ENCODE results near the gene SH2D3A. TPM values are rescaled to one million over a fixed set of nuclear protein-coding genes. Genes with fewer than 3 reads are reported as not detected.

SH2D3A gene
- total RNA-seq, 2 donors from 2014 or later: 10.7 to 16.4 TPM

GRCh38 chr19:6731822-6732221, 35.4 kb downstream of the SH2D3A start:
- Mint-ChIP-seq H3K27ac (no peak overlapping the region), H3K4me1 (peaks cover 16% of the 10 kb centered on the region), H3K27me3 (ENCODE audit: insufficient read depth) (no peaks in the 10 kb centered on the region), H3K36me3 (ENCODE audit: low read depth) (peaks cover 28% of the 10 kb centered on the region), H3K9me3 (peaks cover 8% of the 10 kb centered on the region), H3K4me3 (no peak overlapping the region)
- peaks cover 14% of the 10 kb centered on the region for H3K36me3 ChIP-seq (ENCODE audit: control insufficient read depth, insufficient read depth, low read length)
- no peak for DNase-seq
- H3K4me3 ChIP-seq (ENCODE audit: low read length): no peak overlapping the region
- H3K9ac ChIP-seq (ENCODE audit: extremely low read depth, low read length, poor library complexity, severe bottlenecking): no peak overlapping the region
- no peaks in the 10 kb centered on the region for H3K4me1 ChIP-seq (ENCODE audit: control insufficient read depth, insufficient read depth, low read length)
- TF ChIP-seq CTCF (conservative IDR thresholded peaks at IDR 0.05): no peak
- no peaks in the 10 kb centered on the region for H3K27me3 ChIP-seq (ENCODE audit: control insufficient read depth, insufficient read depth, low read length, poor library complexity, severe bottlenecking)
- H3K27ac ChIP-seq (ENCODE audit: low read depth, low read length): no peak overlapping the region
- 92 to 97% methylated on average over 16 to 22 of the region's 22 CpGs for WGBS, 2 experiments (ENCODE audit: insufficient coverage in 1 of 2, insufficient read length in 1 of 2)
- H3K9me3 ChIP-seq (ENCODE audit: control insufficient read depth, low read length): no peaks in the 10 kb centered on the region

- no peak for TF ChIP-seq CTCF (conservative IDR thresholded peaks at IDR 0.05)
- no peak for DNase-seq
- peaks cover 8% of the 10 kb centered on the region for H3K9me3 Mint-ChIP-seq
These were observed 36.1 kb downstream of the SH2D3A start for GRCh38 chr19:6730941-6731670.

DNA sequence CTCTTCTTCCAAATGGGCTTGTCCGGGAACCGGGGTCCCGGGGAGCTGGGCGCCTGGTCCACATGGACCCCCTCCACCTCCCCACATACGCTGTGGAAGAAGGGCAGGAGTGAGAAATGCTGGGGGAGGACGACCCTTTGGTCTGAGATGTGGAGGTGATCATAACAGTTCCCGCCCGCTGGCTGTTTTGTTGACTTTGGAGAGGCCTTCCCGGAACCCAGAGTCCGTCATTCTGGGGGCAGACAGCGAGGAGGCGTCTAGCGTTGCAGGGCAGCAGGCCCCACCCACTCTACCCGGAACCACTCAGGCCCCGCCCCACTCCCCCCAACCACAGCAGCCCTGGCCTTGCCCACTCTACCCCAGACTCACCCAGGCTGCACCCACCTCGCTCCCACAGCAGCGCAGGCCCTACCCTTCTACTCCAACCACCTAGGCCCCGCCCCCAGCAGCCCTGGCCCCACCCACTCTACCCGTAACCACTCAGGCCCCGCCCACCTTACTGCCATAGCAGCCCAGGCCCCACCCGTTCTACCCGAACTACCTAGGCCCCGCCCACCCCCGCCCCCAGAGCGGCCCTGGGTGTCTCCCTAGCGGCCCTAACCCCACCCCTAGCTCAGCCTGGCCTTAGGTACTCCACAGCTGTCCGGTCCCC, 37.0 kb downstream of the SH2D3A start:
- Mint-ChIP-seq H3K36me3 (ENCODE audit: low read depth) (peaks cover 28% of the 10 kb centered on the region), H3K4me1 (peaks cover 6% of the 10 kb centered on the region), H3K9me3 (peaks cover 8% of the 10 kb centered on the region), H3K27me3 (ENCODE audit: insufficient read depth) (no peaks in the 10 kb centered on the region), H3K27ac (no peak overlapping the region), H3K4me3 (no peak overlapping the region)
- H3K27ac ChIP-seq (ENCODE audit: low read depth, low read length): no peak overlapping the region
- H3K9me3 ChIP-seq (ENCODE audit: control insufficient read depth, low read length): no peaks in the 10 kb centered on the region
- H3K4me1 ChIP-seq (ENCODE audit: control insufficient read depth, insufficient read depth, low read length): no peaks in the 10 kb centered on the region
- no peak for TF ChIP-seq CTCF (conservative IDR thresholded peaks at IDR 0.05)
- peaks cover 14% of the 10 kb centered on the region for H3K36me3 ChIP-seq (ENCODE audit: control insufficient read depth, insufficient read depth, low read length)
- WGBS, 2 experiments (ENCODE audit: insufficient coverage in 1 of 2, insufficient read length in 1 of 2): 91 to 100% methylated on average over 3 to 19 of the region's 27 CpGs
- H3K4me3 ChIP-seq (ENCODE audit: low read length): no peak overlapping the region
- H3K9ac ChIP-seq (ENCODE audit: extremely low read depth, low read length, poor library complexity, severe bottlenecking): no peak overlapping the region
- DNase-seq: peak; percentile 99
- H3K27me3 ChIP-seq (ENCODE audit: control insufficient read depth, insufficient read depth, low read length, poor library complexity, severe bottlenecking): no peaks in the 10 kb centered on the region

More at GRCh38 chr19:6730941-6731670, 36.1 kb downstream of the SH2D3A start:
- WGBS, 2 experiments (ENCODE audit: insufficient coverage in 1 of 2, insufficient read length in 1 of 2): 96 to 99% methylated on average over 19 to 30 of the region's 30 CpGs
- Histone ChIP-seq H3K4me1 (ENCODE audit: control insufficient read depth, insufficient read depth, low read length) (no peaks in the 10 kb centered on the region), H3K9ac (ENCODE audit: extremely low read depth, low read length, poor library complexity, severe bottlenecking) (no peak overlapping the region), H3K27ac (ENCODE audit: low read depth, low read length) (no peak overlapping the region), H3K27me3 (ENCODE audit: control insufficient read depth, insufficient read depth, low read length, poor library complexity, severe bottlenecking) (no peaks in the 10 kb centered on the region), H3K9me3 (ENCODE audit: control insufficient read depth, low read length) (no peaks in the 10 kb centered on the region), H3K4me3 (ENCODE audit: low read length) (no peak overlapping the region), H3K36me3 (ENCODE audit: control insufficient read depth, insufficient read depth, low read length) (peaks cover 14% of the 10 kb centered on the region)
- Mint-ChIP-seq H3K27me3 (ENCODE audit: insufficient read depth) (no peaks in the 10 kb centered on the region), H3K4me3 (no peak overlapping the region), H3K4me1 (peaks cover 11% of the 10 kb centered on the region), H3K36me3 (ENCODE audit: low read depth) (peaks cover 28% of the 10 kb centered on the region), H3K27ac (no peak overlapping the region)
